Suprapubic skin (tissue), 3 donors: ENCODE results near the gene EIF4E.

ENCODE experiments used
- EP300 ChIP-seq: sonication (generic); formaldehyde crosslinking; IDR thresholded peaks from one replicate; pipeline ENCODE4 v1.6.1; 2017; ENCODE audit warnings: antibody characterized with exemption
- TF ChIP-seq, protein P1 (sequence below), 2 donors: fragments of 200-600 bp in 1 of 2; fragments of 450-650 bp in 1 of 2; sonication (generic) in 1 of 2; IDR thresholded peaks; one replicate each; pipeline ENCODE4 v1.5.1; 2016 to 2019; ENCODE audit warnings: antibody characterized with exemption in 2 of 2, mild to moderate bottlenecking in 1 of 2, moderate library complexity in 1 of 2

DNA sequence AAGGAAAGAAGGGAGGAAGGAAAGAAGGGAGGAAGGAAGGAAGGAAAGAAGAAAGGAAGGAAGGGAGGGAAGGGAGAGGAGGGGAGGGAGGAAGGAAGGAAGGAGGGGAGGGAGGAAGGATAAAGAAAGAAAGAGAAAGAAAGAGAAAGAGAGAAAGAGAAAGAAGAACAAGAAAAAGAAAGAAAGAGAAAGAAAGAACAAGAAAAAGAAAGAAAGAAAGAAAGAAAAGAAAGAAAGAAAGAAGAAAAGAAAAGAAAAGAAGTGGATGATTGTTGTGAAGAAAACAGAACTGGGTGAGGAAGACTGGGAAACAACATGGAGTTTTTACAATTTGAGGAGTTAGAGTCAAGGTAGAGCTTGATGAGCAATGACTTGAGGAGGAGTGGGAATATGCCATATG is 78.0 kb downstream of the EIF4E start:
- no peak for TF ChIP-seq EP300
- TF ChIP-seq, protein P1, sequence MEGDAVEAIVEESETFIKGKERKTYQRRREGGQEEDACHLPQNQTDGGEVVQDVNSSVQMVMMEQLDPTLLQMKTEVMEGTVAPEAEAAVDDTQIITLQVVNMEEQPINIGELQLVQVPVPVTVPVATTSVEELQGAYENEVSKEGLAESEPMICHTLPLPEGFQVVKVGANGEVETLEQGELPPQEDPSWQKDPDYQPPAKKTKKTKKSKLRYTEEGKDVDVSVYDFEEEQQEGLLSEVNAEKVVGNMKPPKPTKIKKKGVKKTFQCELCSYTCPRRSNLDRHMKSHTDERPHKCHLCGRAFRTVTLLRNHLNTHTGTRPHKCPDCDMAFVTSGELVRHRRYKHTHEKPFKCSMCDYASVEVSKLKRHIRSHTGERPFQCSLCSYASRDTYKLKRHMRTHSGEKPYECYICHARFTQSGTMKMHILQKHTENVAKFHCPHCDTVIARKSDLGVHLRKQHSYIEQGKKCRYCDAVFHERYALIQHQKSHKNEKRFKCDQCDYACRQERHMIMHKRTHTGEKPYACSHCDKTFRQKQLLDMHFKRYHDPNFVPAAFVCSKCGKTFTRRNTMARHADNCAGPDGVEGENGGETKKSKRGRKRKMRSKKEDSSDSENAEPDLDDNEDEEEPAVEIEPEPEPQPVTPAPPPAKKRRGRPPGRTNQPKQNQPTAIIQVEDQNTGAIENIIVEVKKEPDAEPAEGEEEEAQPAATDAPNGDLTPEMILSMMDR (IDR thresholded peaks at IDR 0.05): no peak
